Endodermal cell (in vitro differentiated cells): ENCODE data around the gene DSE. TPM values are rescaled to one million over a fixed set of nuclear protein-coding genes. Genes with fewer than 3 reads are reported as not detected.

Experiments
- DNase-seq: peaks from one replicate; pipeline ENCODE4 v3.0.0-alpha.2; 2017
- H3K27ac ChIP-seq: 2 replicates; pipeline ENCODE4 v1.5.1; 2013; ENCODE audit warnings: mild to moderate bottlenecking, low read depth, low read length, moderate library complexity
- H3K27me3 ChIP-seq: 2 replicates; pipeline ENCODE4 v1.6.1; 2013; ENCODE audit warnings: mild to moderate bottlenecking, low read length, moderate library complexity; ENCODE audit not compliant: insufficient read depth, control insufficient read depth, poor library complexity, severe bottlenecking
- H3K36me3 ChIP-seq: 2 replicates; pipeline ENCODE4 v1.7.0; 2013; ENCODE audit warnings: mild to moderate bottlenecking, low read length, moderate library complexity; ENCODE audit not compliant: control insufficient read depth, insufficient read depth
- H3K4me1 ChIP-seq: one replicate; pipeline ENCODE4 v1.7.0; 2013; ENCODE audit warnings: low read length; ENCODE audit not compliant: control insufficient read depth, insufficient read depth
- H3K4me3 ChIP-seq: 2 replicates; pipeline ENCODE4 v1.5.1; 2013; ENCODE audit warnings: mild to moderate bottlenecking, low read length, moderate library complexity
- H3K9ac ChIP-seq: 2 replicates; pipeline ENCODE4 v1.6.1; 2013; ENCODE audit warnings: mild to moderate bottlenecking, low read length, moderate library complexity; ENCODE audit not compliant: poor library complexity, severe bottlenecking; ENCODE audit errors: extremely low read depth
- H3K9me3 ChIP-seq: 2 replicates; pipeline ENCODE4 v1.6.1; 2013; ENCODE audit warnings: mild to moderate bottlenecking, low read length, moderate library complexity; ENCODE audit not compliant: control insufficient read depth
- H3K27ac Mint-ChIP-seq: 2 replicates; pipeline ENCODE4 v1.8.0; 2020; ENCODE audit warnings: mixed read lengths
- H3K27me3 Mint-ChIP-seq: 2 replicates; pipeline ENCODE4 v1.8.0; 2021; ENCODE audit warnings: mild to moderate bottlenecking, mixed read lengths; ENCODE audit not compliant: insufficient read depth
- H3K36me3 Mint-ChIP-seq: 2 replicates; pipeline ENCODE4 v1.8.0; 2020; ENCODE audit warnings: low read depth, mixed read lengths
- H3K4me1 Mint-ChIP-seq: 2 replicates; pipeline ENCODE4 v1.8.0; 2020; ENCODE audit warnings: mixed read lengths
- H3K4me3 Mint-ChIP-seq: 2 replicates; pipeline ENCODE4 v1.8.0; 2020; ENCODE audit warnings: mild to moderate bottlenecking, moderate library complexity, mixed read lengths
- H3K9me3 Mint-ChIP-seq: 2 replicates; pipeline ENCODE4 v1.8.0; 2020; ENCODE audit warnings: mild to moderate bottlenecking, mixed read lengths
- CTCF ChIP-seq: fragments of 200-600 bp; sonication (generic); conservative IDR thresholded peaks from 2 replicates; pipeline ENCODE4 v1.5.0; 2021; ENCODE audit warnings: antibody characterized with exemption, mild to moderate bottlenecking
- WGBS, 2 experiments: methylation state at CpG; one replicate each; pipeline versions ENCODE4 v1.1.5 to v1.1.7; 2013; ENCODE audit warnings: missing lambda C conversion rate in 2 of 2, mixed read lengths in 1 of 2; ENCODE audit not compliant: insufficient coverage in 1 of 2, insufficient read length in 1 of 2; 5-methylcytosine and 5-hydroxymethylcytosine counted together
- total RNA-seq, 2 donors: library from RNA; stranded (reverse); fragmentation: NEBNext Ultra II Directional in 1 of 2; extraction: Animal tissue kit (Norgen Biotek cat#: 25700) in 1 of 2; gene quantifications; 2 replicates in 1 of 2; 3 replicates in 1 of 2; pipeline ENCODE4 v1.2.1, GENCODE V29; 2021

The DSE gene
- total RNA-seq, 2 donors from 2014 or later = 42.3 to 44.3 TPM

- no peak overlapping the region for H3K4me3 ChIP-seq
- TF ChIP-seq CTCF = peak; percentile 37
- Mint-ChIP-seq H3K4me1 (no peaks in the 10 kb centered on the region), H3K27me3 (no peaks in the 10 kb centered on the region), H3K27ac (no peak overlapping the region), H3K36me3 (peaks cover 39% of the 10 kb centered on the region), H3K4me3 (no peak overlapping the region), H3K9me3 (no peaks in the 10 kb centered on the region)
- no peaks in the 10 kb centered on the region for H3K9me3 ChIP-seq
- H3K9ac ChIP-seq = no peak overlapping the region
- no peaks in the 10 kb centered on the region for H3K4me1 ChIP-seq
- H3K36me3 ChIP-seq = peaks cover 9% of the 10 kb centered on the region
- H3K27ac ChIP-seq = no peak overlapping the region
- 80 to 82% methylated on average over 2 to 4 of the region's 4 CpGs for WGBS, 2 experiments
- DNase-seq = no peak
- H3K27me3 ChIP-seq = no peaks in the 10 kb centered on the region
Measured at GRCh38 chr6:116430860-116431259, 60.1 kb downstream of the DSE start.

GRCh38 chr6:116431964-116432595, 61.3 kb downstream of the DSE start:
- Histone ChIP-seq H3K9ac (no peak overlapping the region), H3K36me3 (peaks cover 4% of the 10 kb centered on the region), H3K4me3 (no peak overlapping the region), H3K4me1 (peaks cover 3% of the 10 kb centered on the region), H3K27me3 (no peaks in the 10 kb centered on the region), H3K9me3 (no peaks in the 10 kb centered on the region), H3K27ac (no peak overlapping the region)
- Mint-ChIP-seq H3K9me3 (no peaks in the 10 kb centered on the region), H3K27ac (peak overlapping the region; percentile 44), H3K4me3 (no peak overlapping the region), H3K36me3 (peaks cover 33% of the 10 kb centered on the region), H3K4me1 (peaks cover 6% of the 10 kb centered on the region), H3K27me3 (no peaks in the 10 kb centered on the region)
- no peak for DNase-seq
- TF ChIP-seq CTCF = no peak

- Mint-ChIP-seq H3K4me3 (no peak overlapping the region), H3K9me3 (no peaks in the 10 kb centered on the region), H3K36me3 (peaks cover 27% of the 10 kb centered on the region), H3K4me1 (peaks cover 6% of the 10 kb centered on the region), H3K27ac (no peak overlapping the region), H3K27me3 (no peaks in the 10 kb centered on the region)
- Histone ChIP-seq H3K9me3 (no peaks in the 10 kb centered on the region), H3K27me3 (no peaks in the 10 kb centered on the region), H3K4me1 (peaks cover 3% of the 10 kb centered on the region), H3K9ac (no peak overlapping the region), H3K4me3 (no peak overlapping the region), H3K36me3 (no peaks in the 10 kb centered on the region), H3K27ac (no peak overlapping the region)
- no peak for DNase-seq
- 94 to 96% methylated on average over 4 of the region's 4 CpGs for WGBS, 2 experiments
- TF ChIP-seq CTCF = no peak
Measured at GRCh38 chr6:116433206-116433712, 62.5 kb downstream of the DSE start.
